Activated naive CD8-positive, alpha-beta T cell treated with anti-CD3 and anti-CD28 coated beads, Interleukin-2, amount 50 U/mL, for 16 hours (primary cell): ENCODE results near the gene ECE2.

Experiments used
- DNase-seq: peaks from one replicate; pipeline ENCODE4 v3.0.0-alpha.2; 2020; ENCODE audit warnings: low read depth, low spot score

Gene ECE2

GRCh38 chr3:184240384-184241140 lies 35.3 kb upstream of the ECE2 start:
- no peak for DNase-seq

- no peak for DNase-seq
Measured at GRCh38 chr3:184241141-184241446, 34.7 kb upstream of the ECE2 start.

GRCh38 chr3:184241447-184242296 lies 34.1 kb upstream of the ECE2 start:
- DNase-seq: no peak

GRCh38 chr3:184242297-184242685 lies 33.5 kb upstream of the ECE2 start:
- no peak for DNase-seq

- peak; percentile 71 for DNase-seq
Measured at GRCh38 chr3:184248454-184249411, 27.1 kb upstream of the ECE2 start, which contains the start of gene ALG3. Gene ALG3 (minus strand): TSS chr3:184248962. CDS start chr3:184248940, 22 bp downstream.

- peak; percentile 94 for DNase-seq
Measured at GRCh38 chr3:184249412-184250166, 26.2 kb upstream of the ECE2 start, which contains the start of gene EEF1AKMT4. Gene EEF1AKMT4 (plus strand): TSS chr3:184249672. CDS start chr3:184249695, 23 bp downstream.

GRCh38 chr3:184250167-184250828 lies 25.5 kb upstream of the ECE2 start:
- DNase-seq: peak; percentile 80

- no peak for DNase-seq
Measured at GRCh38 chr3:184255291-184256039, 20.4 kb upstream of the ECE2 start.

GRCh38 chr3:184257083-184257915 lies 18.5 kb upstream of the ECE2 start:
- DNase-seq: no peak

- no peak for DNase-seq
Measured at GRCh38 chr3:184258926-184259325, 16.9 kb upstream of the ECE2 start.

- no peak for DNase-seq
Measured at GRCh38 chr3:184259396-184259877, 16.4 kb upstream of the ECE2 start.

- DNase-seq: no peak
Measured at GRCh38 chr3:184259878-184260723, 15.7 kb upstream of the ECE2 start.

- DNase-seq: no peak
Measured at GRCh38 chr3:184260724-184261269, 15.0 kb upstream of the ECE2 start.

- no peak for DNase-seq
Measured at GRCh38 chr3:184261270-184261853, 14.5 kb upstream of the ECE2 start, which contains the start of gene CAMK2N2. Gene CAMK2N2 (minus strand): TSS chr3:184261553. CDS start chr3:184261285, 268 bp downstream.

- no peak for DNase-seq
Measured at GRCh38 chr3:184261854-184262763, 13.7 kb upstream of the ECE2 start.

- DNase-seq: no peak
Measured at GRCh38 chr3:184262764-184263179, 13.1 kb upstream of the ECE2 start.
